Activated naive CD8-positive, alpha-beta T cell (primary cell): Measurements from ENCODE around the gene TSPYL1.

Source experiments
- H3K27ac Mint-ChIP-seq: one replicate; pipeline ENCODE4 v1.8.0; 2021; ENCODE audit warnings: mixed read lengths
- H3K27me3 Mint-ChIP-seq: one replicate; pipeline ENCODE4 v1.8.0; 2021; ENCODE audit warnings: mixed read lengths
- H3K36me3 Mint-ChIP-seq: one replicate; pipeline ENCODE4 v1.8.0; 2021; ENCODE audit warnings: mixed read lengths
- H3K4me1 Mint-ChIP-seq: one replicate; pipeline ENCODE4 v1.8.0; 2021; ENCODE audit warnings: low read depth, mixed read lengths
- H3K4me3 Mint-ChIP-seq: one replicate; pipeline ENCODE4 v1.8.0; 2021; ENCODE audit warnings: mild to moderate bottlenecking, mixed read lengths
- H3K9me3 Mint-ChIP-seq: one replicate; pipeline ENCODE4 v1.8.0; 2021; ENCODE audit warnings: low read depth, mixed read lengths

The TSPYL1 gene

DNA sequence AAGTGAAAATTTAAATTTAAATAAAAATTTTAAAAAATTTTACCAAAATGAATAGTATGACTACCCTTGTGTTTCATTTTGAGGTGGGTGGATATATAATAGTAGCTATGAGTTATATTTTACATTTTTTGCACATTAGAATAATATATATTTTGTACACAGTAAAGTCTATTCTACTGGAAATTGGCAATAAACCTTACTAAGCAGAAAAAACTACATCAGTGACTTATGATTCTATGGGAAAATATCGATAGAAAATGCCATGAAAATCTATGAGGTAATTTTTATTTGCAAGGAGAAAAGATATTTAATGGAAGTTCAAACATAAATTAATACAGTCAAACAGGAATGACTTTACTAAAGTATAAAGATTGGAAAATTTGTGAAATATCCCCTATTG lies 23.0 kb downstream of the TSPYL1 start:
- H3K27me3 Mint-ChIP-seq = no peaks in the 10 kb centered on the region
- H3K4me3 Mint-ChIP-seq = no peak overlapping the region

DNA sequence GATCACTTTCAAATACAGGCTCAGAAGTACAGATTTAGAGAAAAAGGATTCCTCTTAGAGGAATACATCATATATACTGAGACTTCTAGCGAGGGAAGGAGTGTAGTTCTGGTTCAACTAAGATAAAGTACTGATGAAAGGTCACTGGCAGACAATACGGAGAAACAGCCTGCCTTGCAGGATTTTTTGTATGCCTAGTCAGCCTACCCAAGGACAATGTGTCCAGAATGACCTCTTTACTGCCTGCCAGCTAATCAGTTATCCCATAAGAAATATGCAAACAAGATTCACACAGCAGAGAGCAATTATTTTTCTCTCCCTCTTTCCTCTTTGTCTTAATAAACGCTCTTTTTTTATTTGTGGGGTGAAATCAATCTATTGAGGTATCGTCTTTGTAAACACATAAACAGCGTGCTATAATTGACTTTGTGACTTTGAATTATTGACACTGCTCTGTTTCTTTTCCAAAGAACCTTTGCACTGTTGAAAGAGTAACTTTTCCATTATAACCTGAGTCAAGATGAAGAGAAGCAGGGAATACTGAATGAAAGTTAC lies 24.4 kb downstream of the TSPYL1 start:
- no peak overlapping the region for H3K4me3 Mint-ChIP-seq
- no peaks in the 10 kb centered on the region for H3K27me3 Mint-ChIP-seq
- H3K36me3 Mint-ChIP-seq = peaks cover 17% of the 10 kb centered on the region
- H3K27ac Mint-ChIP-seq = no peak overlapping the region
- H3K9me3 Mint-ChIP-seq = no peaks in the 10 kb centered on the region
- H3K4me1 Mint-ChIP-seq = peaks cover 15% of the 10 kb centered on the region

More for the DNA sequence above, 23.0 kb downstream of the TSPYL1 start:
- Mint-ChIP-seq H3K9me3 (no peaks in the 10 kb centered on the region), H3K4me1 (peaks cover 27% of the 10 kb centered on the region), H3K36me3 (peaks cover 23% of the 10 kb centered on the region), H3K27ac (no peak overlapping the region)

DNA sequence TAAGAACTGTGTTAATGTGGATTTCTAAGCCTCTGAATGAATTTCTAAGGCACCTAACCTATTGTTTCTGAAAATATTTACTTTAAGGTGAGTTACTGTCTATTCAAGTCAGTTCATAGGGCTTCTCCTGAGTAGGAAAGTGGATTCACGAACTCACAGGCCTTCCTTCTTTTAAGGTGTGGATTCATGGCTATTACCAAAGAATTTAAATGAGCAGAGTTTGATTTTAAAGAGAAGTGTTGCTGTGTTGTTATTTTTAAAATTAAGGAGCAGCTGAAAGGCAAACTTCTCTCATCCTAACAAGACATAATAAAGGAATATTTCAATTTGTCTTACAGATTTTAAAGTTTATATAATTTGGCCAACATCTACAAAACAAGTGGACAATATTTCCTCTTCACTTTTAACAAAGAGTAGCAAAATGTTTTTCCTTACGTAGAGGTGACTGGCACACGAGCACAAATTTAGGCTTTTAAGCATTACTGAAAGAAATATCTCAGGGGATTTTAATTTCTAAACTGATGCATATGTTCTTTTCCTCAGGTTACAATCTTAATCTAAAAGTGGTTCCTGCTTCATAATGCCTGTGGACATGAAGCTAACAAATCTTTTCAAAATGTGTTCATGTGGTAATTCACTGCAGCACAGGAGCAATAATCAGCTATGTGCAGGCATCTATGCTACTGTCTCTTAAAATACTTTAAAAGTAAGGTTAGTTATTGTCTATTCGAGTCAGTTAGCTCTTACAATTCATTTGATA lies 25.3 kb downstream of the TSPYL1 start:
- Mint-ChIP-seq H3K9me3 (no peaks in the 10 kb centered on the region), H3K4me3 (no peak overlapping the region), H3K36me3 (peaks cover 9% of the 10 kb centered on the region), H3K27me3 (no peaks in the 10 kb centered on the region), H3K27ac (no peak overlapping the region), H3K4me1 (peaks cover 8% of the 10 kb centered on the region)

DNA sequence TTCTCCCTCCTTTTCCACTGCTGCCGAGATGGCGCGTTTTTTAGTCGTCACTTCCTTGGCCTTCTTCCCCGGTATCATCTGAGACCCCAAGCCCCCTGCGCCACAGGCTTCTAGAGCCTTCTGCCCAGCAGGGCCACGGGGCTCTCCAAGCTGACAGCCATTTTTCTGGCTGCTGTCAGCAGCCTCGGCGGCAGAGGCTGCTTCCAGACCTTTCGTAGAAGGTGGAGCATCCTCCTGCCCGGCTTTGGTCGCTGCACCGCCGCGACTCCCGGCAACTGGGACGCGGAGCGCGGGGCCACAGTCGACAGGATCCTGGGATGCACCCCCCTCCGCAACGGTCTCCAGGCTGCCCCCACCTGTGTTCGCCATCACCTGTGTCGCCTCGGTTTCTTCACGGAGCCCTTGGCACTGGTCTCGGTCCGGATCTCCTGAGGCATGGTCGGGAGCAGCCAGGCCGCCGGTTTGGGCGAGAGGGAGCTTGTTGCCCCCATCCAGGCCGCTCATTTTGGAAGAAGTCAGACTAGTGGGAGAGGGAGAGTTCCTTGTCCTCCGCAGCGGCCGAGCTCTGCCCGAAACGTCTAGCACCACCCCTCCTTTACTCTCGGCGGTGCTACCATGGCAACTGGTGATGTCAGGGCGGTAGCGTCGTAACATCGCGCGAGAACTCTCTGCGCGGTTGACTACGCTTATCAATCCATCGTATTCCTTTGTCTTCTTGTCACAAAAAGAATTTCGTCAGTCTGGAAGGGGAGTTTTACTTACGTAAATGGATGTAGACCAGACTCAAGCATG lies 26.0 kb downstream of the TSPYL1 start, which contains the start of gene TSPYL4:
TSPYL4 (minus strand) TSS at position 571 of the 792 bp plus-strand sequence; CDS start at position 504, 67 bp downstream.
- H3K4me3 Mint-ChIP-seq = no peak within 1 kb of the TSS
- no peak within 1 kb of the TSS for H3K27ac Mint-ChIP-seq
- no peaks in the 10 kb centered on the region for H3K9me3 Mint-ChIP-seq
- no peaks in the 10 kb centered on the region for H3K27me3 Mint-ChIP-seq
- H3K4me1 Mint-ChIP-seq = peaks cover 8% of the 10 kb centered on the region
- H3K36me3 Mint-ChIP-seq = peaks cover 9% of the 10 kb centered on the region

DNA sequence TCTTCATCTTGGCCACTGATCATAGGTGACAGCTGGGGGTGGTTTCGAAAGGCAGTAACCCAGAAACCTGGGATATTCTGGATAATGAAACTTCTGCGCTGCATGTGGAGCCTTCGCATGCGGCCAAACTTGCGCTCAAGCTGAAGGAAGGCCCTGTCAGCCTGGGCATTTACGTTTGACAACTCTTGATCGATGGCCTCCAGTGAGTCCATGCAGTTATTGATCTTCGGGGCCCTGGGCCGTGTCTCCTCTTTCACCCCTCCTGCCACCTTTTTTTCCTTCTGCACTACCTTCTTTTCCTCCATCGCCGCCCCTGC lies 26.6 kb downstream of the TSPYL1 start:
- no peak overlapping the region for H3K4me3 Mint-ChIP-seq
- no peaks in the 10 kb centered on the region for H3K9me3 Mint-ChIP-seq
- peaks cover 9% of the 10 kb centered on the region for H3K36me3 Mint-ChIP-seq
- peaks cover 14% of the 10 kb centered on the region for H3K4me1 Mint-ChIP-seq
- no peaks in the 10 kb centered on the region for H3K27me3 Mint-ChIP-seq
- no peak overlapping the region for H3K27ac Mint-ChIP-seq

DNA sequence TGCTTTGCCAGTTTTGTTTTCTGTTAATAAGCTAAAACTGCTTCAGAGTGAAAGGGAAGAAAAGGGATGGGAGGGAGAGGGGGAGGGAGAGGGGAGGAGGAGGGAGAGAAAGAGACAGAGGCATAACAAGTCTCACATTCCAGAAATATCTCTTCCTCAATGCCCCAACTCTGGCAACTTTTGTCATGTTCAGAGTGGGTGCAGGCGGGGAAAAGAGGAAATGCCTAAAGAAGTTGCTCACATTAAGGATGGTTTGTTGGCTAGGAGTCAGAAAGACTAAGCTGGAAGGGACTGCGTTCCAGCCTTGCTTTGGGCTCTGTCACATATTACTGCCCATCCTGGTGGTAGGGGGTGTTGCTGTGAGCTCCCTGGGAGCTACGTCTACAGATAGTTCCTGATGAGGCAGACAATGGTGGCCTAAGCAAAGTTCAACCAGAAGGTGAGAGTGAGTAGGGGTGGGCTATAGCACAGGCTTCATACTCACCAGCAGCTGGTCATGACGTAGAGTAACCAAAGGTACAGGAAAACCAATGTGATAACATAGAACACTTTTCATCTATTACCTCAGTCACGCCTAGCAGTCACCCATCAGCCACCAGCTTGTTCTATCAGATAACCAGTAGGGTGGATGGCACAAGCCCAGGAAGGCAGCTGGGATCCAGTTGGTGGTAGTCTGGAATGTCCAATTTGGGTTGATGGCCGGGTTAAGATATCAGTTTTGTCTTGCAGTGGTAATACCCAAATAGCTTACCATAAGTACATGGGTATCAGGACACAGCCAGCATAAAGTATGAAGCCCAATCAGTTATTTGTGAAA lies 28.0 kb downstream of the TSPYL1 start:
- peaks cover 13% of the 10 kb centered on the region for H3K4me1 Mint-ChIP-seq
- no peaks in the 10 kb centered on the region for H3K9me3 Mint-ChIP-seq
- H3K36me3 Mint-ChIP-seq = peaks cover 9% of the 10 kb centered on the region
- no peak overlapping the region for H3K4me3 Mint-ChIP-seq
- H3K27me3 Mint-ChIP-seq = no peaks in the 10 kb centered on the region
- H3K27ac Mint-ChIP-seq = peak overlapping the region; percentile 90

DNA sequence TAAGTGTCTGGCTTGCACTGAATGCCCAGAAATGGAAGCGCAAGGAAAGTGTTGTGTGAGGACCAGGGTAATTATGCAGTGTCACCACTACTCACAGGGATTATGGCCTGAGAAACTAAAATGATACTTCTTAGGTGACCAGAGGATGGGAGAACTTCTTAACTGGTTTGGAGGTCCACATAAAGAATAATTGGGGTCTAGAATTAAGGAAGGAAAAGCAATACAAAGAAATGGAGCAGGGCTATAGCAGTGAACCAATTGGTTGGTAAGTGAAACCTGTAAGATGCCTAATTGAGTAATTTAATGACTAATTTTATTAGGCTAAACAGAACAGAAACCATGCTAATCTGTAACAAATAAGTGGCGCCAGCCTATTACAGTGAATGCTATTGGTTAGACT lies 31.2 kb downstream of the TSPYL1 start:
- no peaks in the 10 kb centered on the region for H3K27me3 Mint-ChIP-seq
- no peaks in the 10 kb centered on the region for H3K9me3 Mint-ChIP-seq
- peaks cover 13% of the 10 kb centered on the region for H3K4me1 Mint-ChIP-seq
- H3K27ac Mint-ChIP-seq = peak overlapping the region; percentile 51
- no peak overlapping the region for H3K4me3 Mint-ChIP-seq
- peaks cover 9% of the 10 kb centered on the region for H3K36me3 Mint-ChIP-seq

DNA sequence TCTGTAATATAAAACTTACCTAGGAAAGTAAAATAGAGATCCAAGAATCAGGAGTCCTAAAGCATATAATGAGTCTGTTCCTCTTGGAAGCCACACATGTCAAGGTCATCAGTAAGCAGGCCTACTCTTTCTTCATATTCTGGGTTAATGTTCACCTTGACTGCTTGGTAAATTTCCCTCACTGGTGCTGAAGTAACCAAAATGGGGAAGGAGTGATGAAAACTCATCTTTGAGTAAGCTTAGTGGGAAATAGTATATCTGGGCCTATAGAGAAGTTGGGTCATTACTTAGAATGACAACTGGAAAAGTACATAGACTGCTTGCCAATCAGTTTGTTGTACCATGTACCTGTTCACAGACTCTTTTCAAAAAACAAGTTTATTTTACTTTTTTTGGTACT lies 32.4 kb downstream of the TSPYL1 start:
- Mint-ChIP-seq H3K27ac (peak overlapping the region; percentile 10), H3K27me3 (no peaks in the 10 kb centered on the region), H3K4me3 (no peak overlapping the region), H3K36me3 (peaks cover 7% of the 10 kb centered on the region), H3K9me3 (no peaks in the 10 kb centered on the region), H3K4me1 (peaks cover 13% of the 10 kb centered on the region)

DNA sequence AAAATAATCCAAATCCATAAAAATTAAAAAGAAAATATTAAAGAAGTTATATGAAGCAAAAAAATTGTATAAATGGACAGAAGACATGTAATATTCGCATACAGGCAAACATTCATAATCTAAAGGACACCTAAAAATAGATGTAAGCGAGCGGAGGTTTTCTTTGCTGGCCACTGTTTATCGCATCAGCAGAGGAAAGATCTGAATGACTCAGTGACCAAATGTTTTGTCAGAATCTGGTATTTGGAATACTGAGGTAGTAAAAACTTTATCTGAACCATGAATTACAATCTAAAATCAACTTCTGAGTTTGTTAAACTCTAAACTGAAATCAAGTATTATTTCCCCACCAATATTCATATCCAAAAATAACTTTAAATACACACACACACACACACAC lies 33.6 kb downstream of the TSPYL1 start:
- H3K27me3 Mint-ChIP-seq = no peaks in the 10 kb centered on the region
- no peaks in the 10 kb centered on the region for H3K9me3 Mint-ChIP-seq
- H3K27ac Mint-ChIP-seq = no peak overlapping the region
- peaks cover 4% of the 10 kb centered on the region for H3K36me3 Mint-ChIP-seq
- H3K4me3 Mint-ChIP-seq = no peak overlapping the region
- peaks cover 13% of the 10 kb centered on the region for H3K4me1 Mint-ChIP-seq

DNA sequence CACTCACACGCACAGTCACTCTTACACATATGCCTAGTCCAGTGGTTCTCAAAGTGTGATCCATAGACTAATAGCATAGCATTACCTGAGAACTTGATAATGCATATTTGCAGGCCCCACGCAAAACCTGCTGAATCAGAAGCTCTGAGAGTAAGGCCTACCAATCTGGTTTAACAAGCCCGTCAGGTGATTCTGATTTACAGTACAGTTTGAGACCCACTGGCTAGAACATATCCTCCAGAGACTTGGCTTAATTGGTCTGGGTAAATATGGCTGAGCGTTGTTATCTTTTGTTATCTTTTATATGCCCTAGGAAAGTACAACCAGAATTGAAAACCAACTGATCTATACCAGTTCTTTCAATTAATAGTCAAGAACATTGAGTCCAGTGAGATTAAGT lies 35.4 kb downstream of the TSPYL1 start:
- no peaks in the 10 kb centered on the region for H3K9me3 Mint-ChIP-seq
- peaks cover 13% of the 10 kb centered on the region for H3K4me1 Mint-ChIP-seq
- H3K36me3 Mint-ChIP-seq = no peaks in the 10 kb centered on the region
- no peaks in the 10 kb centered on the region for H3K27me3 Mint-ChIP-seq
- H3K27ac Mint-ChIP-seq = no peak overlapping the region
- H3K4me3 Mint-ChIP-seq = no peak overlapping the region

DNA sequence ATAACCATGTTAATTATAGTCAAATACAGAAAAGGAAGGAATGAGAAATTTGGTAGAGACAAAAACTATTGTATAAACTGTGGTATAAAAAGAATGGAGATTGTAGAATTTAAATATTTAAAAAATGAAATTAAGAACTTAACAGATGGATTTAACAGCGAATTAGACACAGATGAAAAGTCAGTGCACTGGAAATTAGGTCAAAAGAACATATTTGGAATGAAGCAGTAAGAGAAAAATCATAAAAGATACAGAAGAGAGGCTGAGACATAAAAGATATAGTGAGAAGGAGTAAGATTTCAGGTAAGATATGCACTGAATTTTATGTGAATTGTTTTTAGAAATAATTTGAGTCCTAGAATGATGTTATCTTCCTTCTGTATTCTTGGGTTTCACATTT lies 39.9 kb downstream of the TSPYL1 start:
- Mint-ChIP-seq H3K27ac (no peak overlapping the region), H3K4me3 (no peak overlapping the region), H3K9me3 (no peaks in the 10 kb centered on the region), H3K4me1 (no peaks in the 10 kb centered on the region), H3K36me3 (peaks cover 4% of the 10 kb centered on the region), H3K27me3 (no peaks in the 10 kb centered on the region)

DNA sequence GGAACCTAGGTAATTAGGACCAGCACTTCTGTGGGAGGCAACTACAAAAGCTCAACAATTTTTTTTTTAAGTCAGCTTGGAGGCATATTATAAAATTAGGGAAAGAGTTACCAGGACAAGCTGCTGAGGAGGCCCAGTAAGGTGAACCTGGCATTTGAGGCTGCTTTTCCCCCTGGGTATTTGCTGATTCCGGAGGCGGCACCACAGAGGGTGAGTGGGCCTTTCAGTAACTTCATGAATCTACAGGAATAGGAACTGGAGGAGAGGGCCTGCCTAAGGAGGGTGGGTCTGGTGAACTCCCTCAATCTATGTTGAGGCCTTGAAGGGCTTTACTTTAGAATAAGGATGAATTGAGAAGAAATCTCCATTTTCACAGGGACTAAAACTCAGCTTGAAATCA lies 40.5 kb downstream of the TSPYL1 start:
- no peaks in the 10 kb centered on the region for H3K9me3 Mint-ChIP-seq
- no peak overlapping the region for H3K4me3 Mint-ChIP-seq
- no peaks in the 10 kb centered on the region for H3K4me1 Mint-ChIP-seq
- no peaks in the 10 kb centered on the region for H3K27me3 Mint-ChIP-seq
- H3K36me3 Mint-ChIP-seq = peaks cover 4% of the 10 kb centered on the region
- no peak overlapping the region for H3K27ac Mint-ChIP-seq

DNA sequence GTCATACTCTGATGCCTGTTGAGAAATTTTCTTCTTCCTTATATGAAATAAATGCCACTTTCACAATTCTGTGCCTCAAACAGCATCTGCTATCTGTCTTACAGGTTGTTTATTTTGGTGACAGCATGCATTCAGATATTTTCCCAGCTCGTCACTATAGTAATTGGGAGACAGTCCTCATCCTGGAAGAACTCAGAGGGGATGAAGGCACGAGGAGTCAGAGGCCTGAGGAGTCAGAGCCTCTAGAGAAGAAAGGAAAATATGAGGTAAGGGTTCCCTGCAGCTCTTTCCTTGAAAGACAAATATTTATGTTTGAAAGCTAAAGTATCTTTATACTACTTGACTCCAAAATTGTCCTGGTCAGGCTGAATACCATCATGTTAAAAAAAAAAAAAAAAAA lies 41.6 kb downstream of the TSPYL1 start:
- Mint-ChIP-seq H3K4me3 (no peak overlapping the region), H3K27ac (no peak overlapping the region)

DNA sequence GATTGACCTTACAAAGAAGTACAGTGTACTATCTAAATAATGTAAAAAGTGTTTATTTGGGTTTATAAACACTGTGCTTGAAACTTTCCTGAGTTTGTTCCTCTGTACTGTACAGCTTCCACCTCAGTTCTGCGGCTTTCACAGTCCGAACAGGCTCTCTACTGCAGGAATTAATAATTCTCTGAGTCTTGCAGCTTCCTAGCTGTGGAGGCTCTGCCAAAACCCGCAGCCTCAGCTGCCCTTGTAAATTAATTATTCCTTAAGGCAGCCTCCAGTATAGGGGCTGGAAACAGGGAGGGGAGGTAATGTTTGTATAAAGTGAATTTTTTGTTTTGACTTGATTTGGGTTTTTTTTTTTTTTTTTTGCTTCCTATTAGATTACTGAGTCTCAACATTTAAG lies 45.0 kb downstream of the TSPYL1 start:
- H3K4me3 Mint-ChIP-seq = no peak overlapping the region
- peaks cover 13% of the 10 kb centered on the region for H3K36me3 Mint-ChIP-seq
- no peaks in the 10 kb centered on the region for H3K27me3 Mint-ChIP-seq
- H3K27ac Mint-ChIP-seq = no peak overlapping the region
- H3K4me1 Mint-ChIP-seq = no peaks in the 10 kb centered on the region
- H3K9me3 Mint-ChIP-seq = no peaks in the 10 kb centered on the region

More for the DNA sequence above, 41.6 kb downstream of the TSPYL1 start:
- Mint-ChIP-seq H3K27me3 (no peaks in the 10 kb centered on the region), H3K9me3 (no peaks in the 10 kb centered on the region), H3K4me1 (no peaks in the 10 kb centered on the region), H3K36me3 (peaks cover 7% of the 10 kb centered on the region)
